BJ (cell line): Measurements from ENCODE around the gene C10orf62. TPM values are rescaled to one million over a fixed set of nuclear protein-coding genes. Genes with fewer than 3 reads are reported as not detected.

Source experiments
- CTCF ChIA-PET: fragments of 350-600 bp; formaldehyde crosslinking; extraction: SDS; loops from one replicate; lab custom pipeline; 2021; ENCODE audit warnings: antibody characterized with exemption, inconsistent platforms; lab: Yijun Ruan, JAX
- POLR2A ChIA-PET: fragments of 300-600 bp; sonication (Branson Sonifier 250); formaldehyde crosslinking; extraction: SDS; loops from one replicate; lab custom pipeline; 2021; ENCODE audit warnings: antibody characterized with exemption; lab: Charles Lee
- DNase-seq: peaks from one replicate; pipeline ENCODE4 v3.0.0-alpha.2; 2011; ENCODE audit warnings: low read depth
- H3K27me3 ChIP-seq: 2 replicates; pipeline ENCODE4 v1.6.0; 2011; ENCODE audit warnings: low read length; ENCODE audit not compliant: control insufficient read depth, insufficient read depth
- H3K36me3 ChIP-seq: 2 replicates; pipeline ENCODE4 v1.5.1; 2011; ENCODE audit warnings: low read length; ENCODE audit not compliant: control insufficient read depth, insufficient read depth
- H3K4me3 ChIP-seq: 2 replicates; pipeline ENCODE4 v1.5.1; 2011; ENCODE audit warnings: low read depth, mild to moderate bottlenecking, control low read depth, low read length
- polyA plus RNA-seq: library from polyadenylated mRNA; depleted of rRNA; stranded (reverse); fragments of >200 nt; gene quantifications from 2 replicates; pipeline ENCODE4 v1.2.3, GENCODE V29; 2011
- TF ChIP-seq, protein P1 (sequence below): IDR thresholded peaks from 2 replicates; pipeline ENCODE4 v1.5.1; 2011; ENCODE audit warnings: low read depth, mild to moderate bottlenecking, control low read depth, inconsistent platforms, low read length, moderate library complexity; ENCODE audit not compliant: insufficient read depth

Gene C10orf62
- polyA plus RNA-seq, 1 experiment, result not detected

DNA sequence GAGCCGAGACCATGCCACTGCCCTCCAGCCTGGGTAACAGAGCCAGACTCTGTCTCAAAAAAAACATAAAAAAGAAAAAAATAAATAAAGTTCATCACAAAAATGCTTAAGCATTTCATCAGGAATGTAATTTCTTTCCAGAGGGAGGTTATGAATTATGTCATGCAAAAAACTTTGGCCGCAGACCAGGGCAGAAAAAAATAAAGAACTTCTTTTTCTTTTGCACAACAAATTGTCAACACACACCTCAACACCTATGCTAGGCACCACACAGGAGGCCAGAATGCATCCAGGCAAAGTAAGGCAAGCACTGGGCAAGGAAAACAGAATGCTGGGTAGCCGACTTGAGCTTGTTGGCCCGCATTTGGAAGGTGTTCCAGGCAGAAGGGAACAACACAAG lies 3.9 kb downstream of the C10orf62 start:
- DNase-seq, result no peak
- TF ChIP-seq, protein P1, sequence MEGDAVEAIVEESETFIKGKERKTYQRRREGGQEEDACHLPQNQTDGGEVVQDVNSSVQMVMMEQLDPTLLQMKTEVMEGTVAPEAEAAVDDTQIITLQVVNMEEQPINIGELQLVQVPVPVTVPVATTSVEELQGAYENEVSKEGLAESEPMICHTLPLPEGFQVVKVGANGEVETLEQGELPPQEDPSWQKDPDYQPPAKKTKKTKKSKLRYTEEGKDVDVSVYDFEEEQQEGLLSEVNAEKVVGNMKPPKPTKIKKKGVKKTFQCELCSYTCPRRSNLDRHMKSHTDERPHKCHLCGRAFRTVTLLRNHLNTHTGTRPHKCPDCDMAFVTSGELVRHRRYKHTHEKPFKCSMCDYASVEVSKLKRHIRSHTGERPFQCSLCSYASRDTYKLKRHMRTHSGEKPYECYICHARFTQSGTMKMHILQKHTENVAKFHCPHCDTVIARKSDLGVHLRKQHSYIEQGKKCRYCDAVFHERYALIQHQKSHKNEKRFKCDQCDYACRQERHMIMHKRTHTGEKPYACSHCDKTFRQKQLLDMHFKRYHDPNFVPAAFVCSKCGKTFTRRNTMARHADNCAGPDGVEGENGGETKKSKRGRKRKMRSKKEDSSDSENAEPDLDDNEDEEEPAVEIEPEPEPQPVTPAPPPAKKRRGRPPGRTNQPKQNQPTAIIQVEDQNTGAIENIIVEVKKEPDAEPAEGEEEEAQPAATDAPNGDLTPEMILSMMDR, result no peak
- CTCF ChIA-PET, result interaction anchor here (1.1 kb wide), 1 partner anchor 18 kb away, joined by 3 read pairs; no protein-coding TSS in a partner anchor
- Histone ChIP-seq H3K36me3 (no peaks in the 10 kb centered on the region), H3K27me3 (no peaks in the 10 kb centered on the region), H3K4me3 (no peak overlapping the region)
- POLR2A ChIA-PET, result no interaction called here

DNA sequence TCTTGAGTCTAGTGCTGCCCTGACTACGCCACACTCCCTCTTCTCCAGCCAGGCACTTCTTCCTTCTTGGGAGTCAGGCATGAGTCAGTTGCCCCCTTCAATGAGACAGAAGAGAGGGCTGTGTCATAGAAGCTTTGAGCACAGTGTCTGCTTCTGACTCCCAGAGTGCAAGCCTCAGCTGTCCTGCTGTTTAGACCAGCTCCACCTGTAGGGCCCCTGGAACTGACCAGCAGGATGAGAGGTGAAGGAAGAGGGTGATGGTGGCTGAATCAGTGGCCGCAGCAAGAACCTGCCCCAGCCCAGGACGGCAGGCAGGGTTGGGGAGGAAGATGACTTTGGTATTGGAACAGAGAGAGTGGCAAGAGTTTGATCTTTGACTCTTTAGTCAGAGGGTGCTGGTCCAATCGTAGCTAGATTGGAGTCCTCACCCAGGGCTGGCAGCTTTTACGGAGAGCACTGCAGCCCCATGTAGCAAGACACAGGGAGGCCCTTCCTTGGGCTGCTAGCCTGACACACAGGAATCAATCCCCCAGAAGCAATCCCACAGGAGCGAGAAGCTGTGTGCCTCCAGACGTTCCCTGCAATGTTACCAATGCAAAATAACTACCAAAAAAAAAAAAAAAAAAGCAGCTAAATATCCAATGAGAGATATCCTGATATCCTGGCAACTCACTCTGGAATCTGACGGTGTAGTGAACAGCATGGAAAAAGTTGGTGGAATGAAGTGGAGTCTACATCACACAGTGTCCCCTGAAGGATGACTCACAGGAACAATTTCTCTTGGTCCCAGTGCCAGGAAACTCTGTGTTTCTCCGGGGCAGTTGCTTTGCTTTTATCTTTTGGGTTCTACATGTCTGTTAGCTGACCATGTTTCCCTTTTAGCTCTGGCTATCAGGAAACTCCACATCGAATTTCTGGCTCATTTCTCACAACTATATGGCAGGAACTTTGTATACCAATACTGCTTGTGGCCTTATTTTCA lies 6.9 kb downstream of the C10orf62 start:
- ChIA-PET POLR2A (interaction anchor here (0.6 to 0.7 kb wide), 2 partner anchors 22 to 572 kb away, joined by 5 read pairs; no protein-coding TSS in a partner anchor), CTCF (interaction anchor here (0.7 to 2.1 kb wide), 4 partner anchors 16 to 141 kb away, joined by 3 to 8 read pairs (median 6); partner anchors contain the start of gene ANKRD2)
- Histone ChIP-seq H3K27me3 (no peaks in the 10 kb centered on the region), H3K36me3 (no peaks in the 10 kb centered on the region), H3K4me3 (no peak overlapping the region)
- TF ChIP-seq, protein P1, result 0 out of 2 replicates have a peak, but pooled peaks have one; percentile 6
- peak; percentile 55 for DNase-seq

DNA sequence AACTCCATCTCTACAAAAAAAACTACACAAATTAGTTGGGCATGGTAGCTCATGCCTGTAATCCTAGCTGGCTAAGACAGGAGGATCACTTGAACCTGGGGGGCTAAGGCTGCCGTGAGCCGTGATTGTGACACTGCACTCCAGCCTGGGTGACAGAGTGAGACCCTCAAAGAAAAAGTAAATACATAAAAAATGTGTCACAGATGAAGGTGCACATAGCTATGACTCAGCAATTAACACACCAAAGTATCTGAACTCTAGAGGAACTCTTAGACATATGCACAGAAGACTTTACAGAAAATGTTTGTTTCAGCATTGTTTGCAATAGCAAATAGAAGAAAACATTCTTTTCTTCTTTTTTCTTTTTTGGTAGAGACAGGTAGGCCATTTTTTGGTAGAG lies 8.3 kb downstream of the C10orf62 start:
- no peak for DNase-seq
- H3K4me3 ChIP-seq, result no peak overlapping the region
- H3K36me3 ChIP-seq, result no peaks in the 10 kb centered on the region
- CTCF ChIA-PET, result interaction anchor here (1.1 to 1.3 kb wide), 2 partner anchors 15 to 25 kb away, joined by 3 to 7 read pairs; no protein-coding TSS in a partner anchor
- no peaks in the 10 kb centered on the region for H3K27me3 ChIP-seq
- TF ChIP-seq, protein P1, result no peak
- POLR2A ChIA-PET, result no interaction called here

DNA sequence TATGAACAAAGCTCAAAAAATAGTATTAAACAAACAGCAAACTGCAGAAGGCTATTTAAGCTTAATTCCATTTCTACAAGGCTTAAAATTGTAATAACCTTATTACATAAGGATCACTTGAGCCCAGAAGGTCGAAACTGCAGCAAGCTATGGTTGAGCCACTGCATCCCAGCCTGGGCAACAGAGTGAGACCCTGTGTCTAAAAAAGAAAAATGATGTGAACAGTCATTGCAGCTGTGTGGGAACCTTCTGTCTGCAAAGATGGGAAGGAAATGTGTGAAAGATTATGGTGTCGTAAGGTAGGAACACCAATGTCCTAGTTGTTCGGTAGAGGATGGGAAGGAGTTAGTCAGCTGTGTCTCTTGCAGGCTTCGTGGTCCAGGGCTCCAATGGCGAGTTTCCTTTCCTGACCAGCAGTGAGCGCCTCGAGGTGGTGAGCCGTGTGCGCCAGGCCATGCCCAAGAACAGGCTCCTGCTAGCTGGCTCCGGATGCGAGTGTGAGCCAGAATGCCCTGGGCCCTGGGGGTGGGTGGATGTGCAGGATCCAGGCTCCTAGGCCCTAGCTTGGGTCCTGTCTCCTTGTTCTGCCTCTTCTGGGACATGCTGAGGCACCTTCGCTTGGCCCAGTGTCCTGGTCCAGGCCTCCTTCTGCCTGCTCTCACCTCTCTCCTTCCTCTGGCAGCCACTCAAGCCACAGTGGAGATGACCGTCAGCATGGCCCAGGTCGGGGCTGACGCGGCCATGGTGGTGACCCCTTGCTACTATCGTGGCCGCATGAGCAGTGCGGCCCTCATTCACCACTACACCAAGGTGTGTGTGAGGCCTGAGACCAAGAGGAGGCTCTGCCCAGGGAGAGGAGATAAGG lies 9.1 kb downstream of the C10orf62 start:
- TF ChIP-seq, protein P1, result no peak
- Histone ChIP-seq H3K27me3 (no peaks in the 10 kb centered on the region), H3K4me3 (no peak overlapping the region), H3K36me3 (no peaks in the 10 kb centered on the region)
- DNase-seq, result no peak
- POLR2A ChIA-PET, result no interaction called here
- CTCF ChIA-PET, result interaction anchor here (1.1 to 2.3 kb wide), 5 partner anchors 14 to 78 kb away, joined by 3 to 9 read pairs (median 4); partner anchors contain the start of gene ANKRD2
